ENCODE data around the gene PRDM5. TPM values are rescaled to one million over a fixed set of nuclear protein-coding genes. Genes with fewer than 3 reads are reported as not detected.

PRDM5 gene
- polyA plus RNA-seq, 2 donors: 1.4 TPM

GRCh38 chr4:120731561-120731960, 191.0 kb downstream of the PRDM5 start:
- H3K4me3 ChIP-seq (ENCODE audit: low read depth in 1 of 2, low read length in 2 of 2): no peak overlapping the region
- no peaks in the 10 kb centered on the region for H3K27me3 ChIP-seq (ENCODE audit: control insufficient read depth in 1 of 2, insufficient read depth in 2 of 2, low read length in 2 of 2)
- H3K27ac ChIP-seq (ENCODE audit: low read depth in 2 of 2, low read length in 1 of 2): no peak overlapping the region
- no peaks in the 10 kb centered on the region for H3K9me3 ChIP-seq (ENCODE audit: control insufficient read depth in 2 of 2, insufficient read depth in 1 of 2, low read depth in 1 of 2, low read length in 1 of 2)
- 95% methylated on average over 3 of the region's 3 CpGs for WGBS, 2 donors
- no peaks in the 10 kb centered on the region for H3K36me3 ChIP-seq (ENCODE audit: control insufficient read depth in 2 of 2, insufficient read depth in 2 of 2, low read length in 1 of 2)
- no peaks in the 10 kb centered on the region for H3K4me1 ChIP-seq (ENCODE audit: control insufficient read depth in 2 of 2, insufficient read depth in 2 of 2, low read length in 1 of 2)

DNA sequence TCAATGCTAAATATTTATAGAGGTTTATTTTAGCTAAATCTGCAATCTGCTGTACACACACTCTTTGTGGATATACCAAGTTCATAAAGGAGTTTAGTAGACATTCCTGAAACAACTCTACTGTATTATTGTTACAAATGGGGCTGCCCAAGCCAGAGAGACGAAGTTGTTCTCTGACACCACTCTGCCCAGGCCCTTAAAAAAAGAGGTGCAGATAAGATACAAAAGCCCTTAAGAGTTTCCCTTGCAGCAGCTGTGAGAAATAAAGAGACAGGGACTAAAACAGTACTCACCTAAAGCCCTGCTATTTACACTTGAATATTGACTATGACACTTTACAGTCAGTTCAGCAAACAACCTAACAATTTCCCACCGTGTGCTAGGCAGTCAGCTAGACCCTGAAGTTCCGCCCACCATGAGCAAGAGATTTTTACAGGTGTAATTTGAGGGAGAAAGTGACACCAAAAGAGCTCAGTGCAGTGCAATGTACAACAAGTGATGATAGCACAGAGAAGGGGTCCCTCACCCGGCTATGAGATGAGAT, 191.7 kb downstream of the PRDM5 start:
- H3K36me3 ChIP-seq (ENCODE audit: control insufficient read depth in 2 of 2, insufficient read depth in 2 of 2, low read length in 1 of 2): no peaks in the 10 kb centered on the region
- H3K9me3 ChIP-seq (ENCODE audit: control insufficient read depth in 2 of 2, insufficient read depth in 1 of 2, low read depth in 1 of 2, low read length in 1 of 2): no peaks in the 10 kb centered on the region
- WGBS, 2 donors: 81 to 82% methylated on average over 4 of the region's 4 CpGs
- H3K27me3 ChIP-seq (ENCODE audit: control insufficient read depth in 1 of 2, insufficient read depth in 2 of 2, low read length in 2 of 2): no peaks in the 10 kb centered on the region
- no peak overlapping the region for H3K4me3 ChIP-seq (ENCODE audit: low read depth in 1 of 2, low read length in 2 of 2)
- H3K4me1 ChIP-seq (ENCODE audit: control insufficient read depth in 2 of 2, insufficient read depth in 2 of 2, low read length in 1 of 2): no peaks in the 10 kb centered on the region
- H3K27ac ChIP-seq (ENCODE audit: low read depth in 2 of 2, low read length in 1 of 2): no peak overlapping the region

- H3K36me3 ChIP-seq (ENCODE audit: control insufficient read depth in 2 of 2, insufficient read depth in 2 of 2, low read length in 1 of 2): no peaks in the 10 kb centered on the region
Observed at GRCh38 chr4:120728892-120729675, 193.4 kb downstream of the PRDM5 start.

DNA sequence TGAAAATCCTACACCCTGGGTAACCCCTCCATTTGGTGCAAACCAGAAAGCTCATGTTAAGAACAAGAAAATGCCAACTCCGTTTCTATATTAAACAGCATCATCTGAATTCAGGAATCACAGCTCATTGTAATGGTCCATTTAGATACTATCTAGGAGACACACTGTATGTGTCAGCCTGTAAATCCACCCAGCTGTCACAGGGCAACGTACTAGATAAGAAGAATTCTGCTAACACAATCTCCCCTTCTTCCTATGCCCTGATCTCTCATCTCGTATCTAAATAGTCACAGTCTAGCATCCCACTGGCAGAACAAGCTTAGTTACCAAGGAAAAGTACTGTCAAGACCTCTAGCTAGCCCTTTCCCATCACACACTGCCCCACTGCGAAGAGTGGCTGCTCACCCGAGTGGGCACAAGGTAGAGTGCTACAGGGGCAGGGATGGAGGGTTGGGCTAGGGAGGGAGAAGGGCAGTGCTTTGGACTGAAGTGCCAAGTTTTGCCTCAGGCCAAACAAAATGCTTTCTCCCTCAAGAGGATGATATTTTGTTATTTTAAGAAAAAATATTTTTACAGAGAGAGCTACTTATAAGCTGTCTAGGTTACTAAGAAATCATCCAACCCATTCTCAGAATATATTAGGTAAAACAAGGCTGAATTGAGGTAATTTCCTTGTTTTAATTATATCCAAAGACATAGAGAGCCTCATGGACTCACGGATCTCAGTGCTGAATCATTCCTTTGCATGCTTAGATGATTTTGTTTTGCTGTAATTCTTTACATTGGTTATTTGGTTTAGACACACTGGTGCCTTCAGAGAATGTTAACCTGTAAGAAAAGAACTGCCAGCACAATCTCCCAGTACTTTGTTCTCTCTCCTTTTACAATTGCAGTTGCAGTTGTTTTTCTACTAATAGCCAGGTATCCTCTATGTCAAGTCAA, 196.6 kb downstream of the PRDM5 start:
- no peak overlapping the region for H3K27ac ChIP-seq (ENCODE audit: low read depth in 2 of 2, low read length in 1 of 2)
- no peak overlapping the region for H3K4me3 ChIP-seq (ENCODE audit: low read depth in 1 of 2, low read length in 2 of 2)
- H3K4me1 ChIP-seq (ENCODE audit: control insufficient read depth in 2 of 2, insufficient read depth in 2 of 2, low read length in 1 of 2): no peaks in the 10 kb centered on the region
- WGBS, 2 donors: 84 to 87% methylated on average over 6 of the region's 6 CpGs
- no peaks in the 10 kb centered on the region for H3K27me3 ChIP-seq (ENCODE audit: control insufficient read depth in 1 of 2, insufficient read depth in 2 of 2, low read length in 2 of 2)
- H3K36me3 ChIP-seq (ENCODE audit: control insufficient read depth in 2 of 2, insufficient read depth in 2 of 2, low read length in 1 of 2): no peaks in the 10 kb centered on the region
- H3K9me3 ChIP-seq (ENCODE audit: control insufficient read depth in 2 of 2, insufficient read depth in 1 of 2, low read depth in 1 of 2, low read length in 1 of 2): no peaks in the 10 kb centered on the region

More at GRCh38 chr4:120728892-120729675, 193.4 kb downstream of the PRDM5 start:
- Histone ChIP-seq H3K27ac (ENCODE audit: low read depth in 2 of 2, low read length in 1 of 2) (no peak overlapping the region), H3K27me3 (ENCODE audit: control insufficient read depth in 1 of 2, insufficient read depth in 2 of 2, low read length in 2 of 2) (no peaks in the 10 kb centered on the region), H3K4me3 (ENCODE audit: low read depth in 1 of 2, low read length in 2 of 2) (no peak overlapping the region), H3K4me1 (ENCODE audit: control insufficient read depth in 2 of 2, insufficient read depth in 2 of 2, low read length in 1 of 2) (no peaks in the 10 kb centered on the region), H3K9me3 (ENCODE audit: control insufficient read depth in 2 of 2, insufficient read depth in 1 of 2, low read depth in 1 of 2, low read length in 1 of 2) (no peaks in the 10 kb centered on the region)
- WGBS, 2 donors: 82 to 84% methylated on average over 4 of the region's 4 CpGs

- Histone ChIP-seq H3K9me3 (ENCODE audit: control insufficient read depth in 2 of 2, insufficient read depth in 1 of 2, low read depth in 1 of 2, low read length in 1 of 2) (no peaks in the 10 kb centered on the region), H3K27ac (ENCODE audit: low read depth in 2 of 2, low read length in 1 of 2) (no peak overlapping the region), H3K4me3 (ENCODE audit: low read depth in 1 of 2, low read length in 2 of 2) (no peak overlapping the region), H3K4me1 (ENCODE audit: control insufficient read depth in 2 of 2, insufficient read depth in 2 of 2, low read length in 1 of 2) (no peaks in the 10 kb centered on the region), H3K36me3 (ENCODE audit: control insufficient read depth in 2 of 2, insufficient read depth in 2 of 2, low read length in 1 of 2) (no peaks in the 10 kb centered on the region), H3K27me3 (ENCODE audit: control insufficient read depth in 1 of 2, insufficient read depth in 2 of 2, low read length in 2 of 2) (no peaks in the 10 kb centered on the region)
- WGBS, 2 donors: 54 to 62% methylated on average over 2 of the region's 2 CpGs
Observed at GRCh38 chr4:120724656-120725055, 197.9 kb downstream of the PRDM5 start.

- H3K27ac ChIP-seq (ENCODE audit: low read depth in 2 of 2, low read length in 1 of 2): no peak overlapping the region
- no peak overlapping the region for H3K4me3 ChIP-seq (ENCODE audit: low read depth in 1 of 2, low read length in 2 of 2)
- no peaks in the 10 kb centered on the region for H3K36me3 ChIP-seq (ENCODE audit: control insufficient read depth in 2 of 2, insufficient read depth in 2 of 2, low read length in 1 of 2)
- WGBS, 2 donors: 88% methylated on average over 2 of the region's 2 CpGs
- H3K4me1 ChIP-seq (ENCODE audit: control insufficient read depth in 2 of 2, insufficient read depth in 2 of 2, low read length in 1 of 2): no peaks in the 10 kb centered on the region
- H3K27me3 ChIP-seq (ENCODE audit: control insufficient read depth in 1 of 2, insufficient read depth in 2 of 2, low read length in 2 of 2): no peaks in the 10 kb centered on the region
- no peaks in the 10 kb centered on the region for H3K9me3 ChIP-seq (ENCODE audit: control insufficient read depth in 2 of 2, insufficient read depth in 1 of 2, low read depth in 1 of 2, low read length in 1 of 2)
Observed at GRCh38 chr4:120723986-120724385, 198.5 kb downstream of the PRDM5 start.

- no peaks in the 10 kb centered on the region for H3K9me3 ChIP-seq (ENCODE audit: control insufficient read depth in 2 of 2, insufficient read depth in 1 of 2, low read depth in 1 of 2, low read length in 1 of 2)
- no peaks in the 10 kb centered on the region for H3K27me3 ChIP-seq (ENCODE audit: control insufficient read depth in 1 of 2, insufficient read depth in 2 of 2, low read length in 2 of 2)
- H3K4me3 ChIP-seq (ENCODE audit: low read depth in 1 of 2, low read length in 2 of 2): no peak overlapping the region
- WGBS, 2 donors: 84 to 88% methylated on average over 3 of the region's 3 CpGs
- no peaks in the 10 kb centered on the region for H3K36me3 ChIP-seq (ENCODE audit: control insufficient read depth in 2 of 2, insufficient read depth in 2 of 2, low read length in 1 of 2)
- no peak overlapping the region for H3K27ac ChIP-seq (ENCODE audit: low read depth in 2 of 2, low read length in 1 of 2)
- no peaks in the 10 kb centered on the region for H3K4me1 ChIP-seq (ENCODE audit: control insufficient read depth in 2 of 2, insufficient read depth in 2 of 2, low read length in 1 of 2)
Observed at GRCh38 chr4:120723105-120723504, 199.4 kb downstream of the PRDM5 start.

DNA sequence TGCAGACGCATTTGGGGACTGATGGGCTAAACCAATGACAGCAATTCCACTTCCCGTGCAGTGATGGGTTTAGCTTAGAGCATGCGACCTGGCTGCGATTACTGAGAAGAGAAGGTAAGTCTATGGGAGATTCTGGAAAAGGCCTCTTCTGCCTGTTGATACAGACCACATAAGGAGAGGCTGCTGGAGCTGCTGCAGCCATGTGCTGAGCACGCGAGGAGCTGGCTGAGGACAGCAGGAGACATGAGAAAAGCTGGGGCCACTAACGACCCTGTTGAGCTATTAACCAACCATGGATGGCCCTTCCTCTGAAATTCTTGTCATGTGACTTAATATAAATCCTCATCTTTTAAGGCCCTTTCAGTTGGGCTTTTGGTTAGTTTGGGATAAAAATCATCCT, 199.9 kb downstream of the PRDM5 start:
- Histone ChIP-seq H3K36me3 (ENCODE audit: control insufficient read depth in 2 of 2, insufficient read depth in 2 of 2, low read length in 1 of 2) (no peaks in the 10 kb centered on the region), H3K27ac (ENCODE audit: low read depth in 2 of 2, low read length in 1 of 2) (no peak overlapping the region), H3K4me1 (ENCODE audit: control insufficient read depth in 2 of 2, insufficient read depth in 2 of 2, low read length in 1 of 2) (no peaks in the 10 kb centered on the region), H3K9me3 (ENCODE audit: control insufficient read depth in 2 of 2, insufficient read depth in 1 of 2, low read depth in 1 of 2, low read length in 1 of 2) (no peaks in the 10 kb centered on the region), H3K4me3 (ENCODE audit: low read depth in 1 of 2, low read length in 2 of 2) (no peak overlapping the region), H3K27me3 (ENCODE audit: control insufficient read depth in 1 of 2, insufficient read depth in 2 of 2, low read length in 2 of 2) (no peaks in the 10 kb centered on the region)
- 95 to 96% methylated on average over 7 of the region's 7 CpGs for WGBS, 2 donors

DNA sequence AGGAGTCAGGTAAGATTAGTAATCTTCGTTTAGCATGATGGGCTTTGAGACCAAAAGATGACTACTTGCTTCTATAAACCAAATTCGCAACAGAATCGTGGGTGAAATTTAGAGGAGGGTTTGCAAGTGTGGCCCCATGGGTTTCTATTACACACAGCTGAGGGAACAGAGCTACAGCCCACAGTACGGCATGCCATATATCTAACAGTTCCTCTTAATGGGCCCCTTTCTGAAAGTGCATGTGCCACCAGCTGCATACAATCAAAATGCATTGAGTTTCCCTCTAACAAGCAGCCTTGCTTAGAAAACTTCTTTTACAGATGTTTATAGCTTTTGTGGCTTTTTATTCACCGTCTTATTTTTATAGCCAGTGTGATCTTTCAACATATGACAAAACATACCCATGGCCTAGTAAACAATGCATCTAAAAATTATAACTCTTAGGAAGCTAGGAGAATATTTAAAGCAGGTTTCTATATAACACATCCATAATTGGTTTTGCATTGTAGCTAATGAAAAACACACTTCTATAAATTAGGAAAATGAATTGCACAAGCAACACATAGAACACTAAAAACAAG, 202.1 kb downstream of the PRDM5 start:
- Histone ChIP-seq H3K27ac (ENCODE audit: low read depth in 2 of 2, low read length in 1 of 2) (no peak overlapping the region), H3K4me3 (ENCODE audit: low read depth in 1 of 2, low read length in 2 of 2) (no peak overlapping the region), H3K4me1 (ENCODE audit: control insufficient read depth in 2 of 2, insufficient read depth in 2 of 2, low read length in 1 of 2) (no peaks in the 10 kb centered on the region), H3K9me3 (ENCODE audit: control insufficient read depth in 2 of 2, insufficient read depth in 1 of 2, low read depth in 1 of 2, low read length in 1 of 2) (no peaks in the 10 kb centered on the region), H3K27me3 (ENCODE audit: control insufficient read depth in 1 of 2, insufficient read depth in 2 of 2, low read length in 2 of 2) (no peaks in the 10 kb centered on the region), H3K36me3 (ENCODE audit: control insufficient read depth in 2 of 2, insufficient read depth in 2 of 2, low read length in 1 of 2) (no peaks in the 10 kb centered on the region)
- WGBS, 2 donors: 87 to 89% methylated on average over 5 of the region's 5 CpGs
